Stimulated activated memory B cell treated with anti-CD40 and anti-IgM and Interleukin-4, amounts not matched to agents 10 μg/mL and 1 μg/mL and 100 μg/mL, for 72 hours (primary cell): ENCODE measurements around the gene INPP5A.

Source experiments
- ATAC-seq: fragments of 150-1000 bp; cut with Tn5 transposase; 2 replicates; pipeline ENCODE4 v1.10.0; 2021
- H3K27ac Mint-ChIP-seq: one replicate; pipeline ENCODE4 v1.8.0; 2022; ENCODE audit warnings: mild to moderate bottlenecking, mixed read lengths
- H3K27me3 Mint-ChIP-seq: one replicate; pipeline ENCODE4 v1.8.0; 2022; ENCODE audit warnings: mixed read lengths
- H3K36me3 Mint-ChIP-seq: one replicate; pipeline ENCODE4 v1.8.0; 2022; ENCODE audit warnings: mixed read lengths
- H3K4me1 Mint-ChIP-seq: one replicate; pipeline ENCODE4 v1.8.0; 2022; ENCODE audit warnings: mixed read lengths
- H3K4me3 Mint-ChIP-seq: one replicate; pipeline ENCODE4 v1.8.0; 2022; ENCODE audit warnings: mild to moderate bottlenecking, moderate library complexity, mixed read lengths
- H3K9me3 Mint-ChIP-seq: one replicate; pipeline ENCODE4 v1.8.0; 2022; ENCODE audit warnings: mixed read lengths

INPP5A gene

GRCh38 chr10:132652446-132652845 lies 114.9 kb downstream of the INPP5A start:
- H3K27me3 Mint-ChIP-seq, result no peaks in the 10 kb centered on the region
- peaks cover 46% of the 10 kb centered on the region for H3K36me3 Mint-ChIP-seq

GRCh38 chr10:132652936-132653590 lies 115.5 kb downstream of the INPP5A start:
- ATAC-seq, result no peak
- no peaks in the 10 kb centered on the region for H3K27me3 Mint-ChIP-seq
- H3K4me1 Mint-ChIP-seq, result peaks cover 13% of the 10 kb centered on the region
- H3K36me3 Mint-ChIP-seq, result peaks cover 42% of the 10 kb centered on the region
- H3K9me3 Mint-ChIP-seq, result no peaks in the 10 kb centered on the region
- H3K4me3 Mint-ChIP-seq, result no peak overlapping the region
- no peak overlapping the region for H3K27ac Mint-ChIP-seq

More at GRCh38 chr10:132652446-132652845, 114.9 kb downstream of the INPP5A start:
- Mint-ChIP-seq H3K4me3 (no peak overlapping the region), H3K27ac (no peak overlapping the region), H3K9me3 (no peaks in the 10 kb centered on the region), H3K4me1 (peaks cover 13% of the 10 kb centered on the region)
- no peak for ATAC-seq

GRCh38 chr10:132653721-132654120 lies 116.1 kb downstream of the INPP5A start:
- no peak for ATAC-seq
- H3K36me3 Mint-ChIP-seq, result peaks cover 42% of the 10 kb centered on the region
- H3K4me1 Mint-ChIP-seq, result peaks cover 13% of the 10 kb centered on the region
- H3K9me3 Mint-ChIP-seq, result no peaks in the 10 kb centered on the region
- H3K4me3 Mint-ChIP-seq, result no peak overlapping the region
- H3K27me3 Mint-ChIP-seq, result no peaks in the 10 kb centered on the region
- no peak overlapping the region for H3K27ac Mint-ChIP-seq

GRCh38 chr10:132654121-132654571 lies 116.6 kb downstream of the INPP5A start:
- H3K9me3 Mint-ChIP-seq, result no peaks in the 10 kb centered on the region
- peaks cover 13% of the 10 kb centered on the region for H3K4me1 Mint-ChIP-seq
- no peak for ATAC-seq
- H3K27ac Mint-ChIP-seq, result no peak overlapping the region
- H3K36me3 Mint-ChIP-seq, result peaks cover 42% of the 10 kb centered on the region
- no peak overlapping the region for H3K4me3 Mint-ChIP-seq
- no peaks in the 10 kb centered on the region for H3K27me3 Mint-ChIP-seq

- peaks cover 13% of the 10 kb centered on the region for H3K4me1 Mint-ChIP-seq
- H3K9me3 Mint-ChIP-seq, result no peaks in the 10 kb centered on the region
- no peak overlapping the region for H3K27ac Mint-ChIP-seq
- H3K27me3 Mint-ChIP-seq, result no peaks in the 10 kb centered on the region
- H3K36me3 Mint-ChIP-seq, result peaks cover 45% of the 10 kb centered on the region
- no peak for ATAC-seq
- no peak overlapping the region for H3K4me3 Mint-ChIP-seq
Observed at GRCh38 chr10:132654708-132655661, 117.4 kb downstream of the INPP5A start.

GRCh38 chr10:132655735-132656134 lies 118.1 kb downstream of the INPP5A start:
- Mint-ChIP-seq H3K4me1 (peaks cover 13% of the 10 kb centered on the region), H3K4me3 (no peak overlapping the region), H3K27ac (no peak overlapping the region), H3K27me3 (no peaks in the 10 kb centered on the region), H3K36me3 (peaks cover 46% of the 10 kb centered on the region), H3K9me3 (no peaks in the 10 kb centered on the region)
- no peak for ATAC-seq

GRCh38 chr10:132656283-132657126 lies 118.9 kb downstream of the INPP5A start:
- no peak for ATAC-seq
- Mint-ChIP-seq H3K27ac (no peak overlapping the region), H3K36me3 (peaks cover 44% of the 10 kb centered on the region), H3K27me3 (no peaks in the 10 kb centered on the region), H3K4me1 (peaks cover 13% of the 10 kb centered on the region), H3K4me3 (no peak overlapping the region), H3K9me3 (no peaks in the 10 kb centered on the region)

GRCh38 chr10:132657127-132657706 lies 119.6 kb downstream of the INPP5A start:
- Mint-ChIP-seq H3K4me3 (no peak overlapping the region), H3K27me3 (no peaks in the 10 kb centered on the region), H3K9me3 (no peaks in the 10 kb centered on the region), H3K36me3 (peaks cover 37% of the 10 kb centered on the region), H3K27ac (no peak overlapping the region), H3K4me1 (peaks cover 13% of the 10 kb centered on the region)
- no peak for ATAC-seq

- Mint-ChIP-seq H3K27ac (no peak overlapping the region), H3K9me3 (no peaks in the 10 kb centered on the region), H3K4me3 (no peak overlapping the region), H3K4me1 (peaks cover 8% of the 10 kb centered on the region), H3K27me3 (no peaks in the 10 kb centered on the region), H3K36me3 (peaks cover 32% of the 10 kb centered on the region)
- ATAC-seq, result no peak
Observed at GRCh38 chr10:132657748-132658147, 120.2 kb downstream of the INPP5A start.

- Mint-ChIP-seq H3K27ac (no peak overlapping the region), H3K4me1 (peaks cover 8% of the 10 kb centered on the region), H3K27me3 (no peaks in the 10 kb centered on the region), H3K4me3 (no peak overlapping the region), H3K36me3 (peaks cover 31% of the 10 kb centered on the region), H3K9me3 (no peaks in the 10 kb centered on the region)
- no peak for ATAC-seq
Observed at GRCh38 chr10:132658546-132659205, 121.1 kb downstream of the INPP5A start.

GRCh38 chr10:132659206-132660091 lies 121.9 kb downstream of the INPP5A start:
- no peak for ATAC-seq
- Mint-ChIP-seq H3K4me1 (peaks cover 5% of the 10 kb centered on the region), H3K27me3 (no peaks in the 10 kb centered on the region), H3K27ac (no peak overlapping the region), H3K36me3 (peaks cover 31% of the 10 kb centered on the region), H3K9me3 (no peaks in the 10 kb centered on the region), H3K4me3 (no peak overlapping the region)

- H3K4me1 Mint-ChIP-seq, result no peaks in the 10 kb centered on the region
- no peak overlapping the region for H3K4me3 Mint-ChIP-seq
- no peaks in the 10 kb centered on the region for H3K9me3 Mint-ChIP-seq
- no peak overlapping the region for H3K27ac Mint-ChIP-seq
- no peaks in the 10 kb centered on the region for H3K27me3 Mint-ChIP-seq
- peaks cover 31% of the 10 kb centered on the region for H3K36me3 Mint-ChIP-seq
- ATAC-seq, result no peak
Observed at GRCh38 chr10:132660385-132660784, 122.8 kb downstream of the INPP5A start.

- Mint-ChIP-seq H3K4me3 (no peak overlapping the region), H3K36me3 (peaks cover 31% of the 10 kb centered on the region), H3K27me3 (no peaks in the 10 kb centered on the region), H3K4me1 (peaks cover 11% of the 10 kb centered on the region), H3K27ac (no peak overlapping the region), H3K9me3 (no peaks in the 10 kb centered on the region)
- ATAC-seq, result no peak
Observed at GRCh38 chr10:132662186-132662920, 124.8 kb downstream of the INPP5A start.
